T-helper 1 cell (primary cell): Measurements from ENCODE around the gene DEPP1.

ENCODE experiments used
- DNase-seq, 5 donors: peaks; one replicate each; pipeline ENCODE4 v3.0.0-alpha.2; 2012 to 2020

The DEPP1 gene

GRCh38 chr10:44931621-44932516 lies 46.7 kb downstream of the DEPP1 start:
- peak in 1 of 5 donors; percentile 4 for DNase-seq

GRCh38 chr10:44930904-44931620 lies 47.5 kb downstream of the DEPP1 start:
- peak in 1 of 5 donors; percentile 0 for DNase-seq

GRCh38 chr10:44929356-44930255 lies 49.0 kb downstream of the DEPP1 start:
- DNase-seq, result peak in 1 of 5 donors; percentile 6

- no peak for DNase-seq
These were observed 50.1 kb downstream of the DEPP1 start for GRCh38 chr10:44928462-44928861.

GRCh38 chr10:44927352-44927751 lies 51.3 kb downstream of the DEPP1 start:
- DNase-seq, result no peak

- no peak for DNase-seq
These were observed 51.8 kb downstream of the DEPP1 start for GRCh38 chr10:44926751-44927351.
